ENCODE data around the gene TRIM47. TPM values are rescaled to one million over a fixed set of nuclear protein-coding genes. Genes with fewer than 3 reads are reported as not detected.
"Not testable (repeated sequence)": the region's sequence is repeated elsewhere in the genome, so short reads cannot be mapped to it uniquely, and the experiment has no call there.

The TRIM47 gene
- total and polyA plus RNA-seq, 8 donors, result 3.5 to 40.4 (median 18.1) TPM

GRCh38 chr17:75854881-75855309 lies 23.5 kb downstream of the TRIM47 start:
- Histone ChIP-seq H3K27ac (peak overlapping the region; percentile 87 to 100 (median 99)), H3K36me3 (peaks cover 13 to 30% (median 27%) of the 10 kb centered on the region in 4 donors), H3K9me3 (no peaks in the 10 kb centered on the region), H3K27me3 (no peaks in the 10 kb centered on the region), H3K4me3 (peak overlapping the region; percentile 67 to 90 (median 85)), H3K4me1 (peaks cover 32 to 79% (median 46%) of the 10 kb centered on the region in 4 donors)
- DNase-seq, result no peak
- intact Hi-C loops (cut with DNase I; ENCODE audit: low total_unique reads), result no loop called here
- peak in 1 of 3 donors; percentile 79 for TF ChIP-seq POLR2AphosphoS5 (IDR thresholded peaks at IDR 0.05)
- no peak for TF ChIP-seq EP300 (IDR thresholded peaks at IDR 0.05)
- 0 to 1% (median 1%) methylated on average over 17 to 19 of the region's 19 CpGs for WGBS, 5 donors

GRCh38 chr17:75854101-75854748 lies 24.2 kb downstream of the TRIM47 start:
- intact Hi-C loops (cut with DNase I; ENCODE audit: low total_unique reads), result no loop called here
- TF ChIP-seq POLR2A (IDR thresholded peaks at IDR 0.05) (no peak), POLR2AphosphoS5 (IDR thresholded peaks at IDR 0.05) (peak; percentile 11 to 49 (median 14)), CTCF (IDR thresholded peaks at IDR 0.05) (no peak)

DNA sequence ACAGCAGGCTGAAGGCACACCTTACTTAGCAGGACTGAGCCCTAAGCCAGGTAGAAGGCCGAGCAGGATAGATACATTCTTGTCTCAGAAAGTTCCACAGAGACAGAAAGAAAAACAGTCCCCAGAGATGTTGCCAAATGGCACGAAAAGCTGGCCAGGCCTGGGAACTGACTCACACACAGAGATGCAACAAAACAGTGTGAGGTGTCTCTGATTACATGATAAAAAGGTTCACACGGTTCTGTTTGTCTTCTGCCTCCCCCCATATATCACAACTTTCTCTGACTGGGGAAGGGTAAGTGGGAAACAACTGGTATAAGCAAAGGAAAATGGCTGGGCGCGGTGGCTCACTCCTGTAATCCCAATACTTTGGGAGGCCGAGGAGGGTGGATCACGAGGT lies 24.9 kb downstream of the TRIM47 start:
- H3K27ac ChIP-seq, result peak overlapping the region in 4 of 5 donors; percentile 99 to 100 (median 99)
- H3K9me3 ChIP-seq, result no peaks in the 10 kb centered on the region
- peak overlapping the region in 3 of 4 donors; percentile 67 to 90 (median 86) for H3K4me3 ChIP-seq
- DNase-seq, result no peak
- WGBS, 5 donors, result 67 to 73% (median 72%) methylated on average over 7 of the region's 7 CpGs
- H3K36me3 ChIP-seq, result peaks cover 27 to 45% (median 42%) of the 10 kb centered on the region in 4 donors
- intact Hi-C loops (cut with DNase I; ENCODE audit: low total_unique reads), result no loop called here
- TF ChIP-seq POLR2AphosphoS5 (IDR thresholded peaks at IDR 0.05) (no peak), CTCF (IDR thresholded peaks at IDR 0.05) (no peak), POLR2A (IDR thresholded peaks at IDR 0.05) (no peak), EP300 (IDR thresholded peaks at IDR 0.05) (no peak)
- peaks cover 37 to 85% (median 58%) of the 10 kb centered on the region in 4 donors for H3K4me1 ChIP-seq
- H3K27me3 ChIP-seq, result no peaks in the 10 kb centered on the region

More at GRCh38 chr17:75854101-75854748, 24.2 kb downstream of the TRIM47 start:
- peak overlapping the region; percentile 87 to 100 (median 99) for H3K27ac ChIP-seq
- H3K36me3 ChIP-seq, result peaks cover 20 to 37% (median 34%) of the 10 kb centered on the region in 4 donors
- peaks cover 32 to 82% (median 52%) of the 10 kb centered on the region in 4 donors for H3K4me1 ChIP-seq
- 9 to 32% (median 16%) methylated on average over 7 of the region's 7 CpGs for WGBS, 5 donors
- H3K4me3 ChIP-seq, result peak overlapping the region; percentile 67 to 90 (median 85)
- DNase-seq, result peak in 1 of 2 donors; percentile 64
- H3K9me3 ChIP-seq, result no peaks in the 10 kb centered on the region
- no peaks in the 10 kb centered on the region for H3K27me3 ChIP-seq

GRCh38 chr17:75851693-75851991 lies 26.7 kb downstream of the TRIM47 start:
- peak overlapping the region in 4 of 5 donors; percentile 74 to 99 (median 94) for H3K27ac ChIP-seq
- DNase-seq; H3K9me3 ChIP-seq; H3K4me3 ChIP-seq; H3K27me3 ChIP-seq; intact Hi-C loops (cut with DNase I; ENCODE audit: low total_unique reads): not testable (repeated sequence)
- H3K4me1 ChIP-seq, result peaks cover 53 to 86% (median 75%) of the 10 kb centered on the region in 4 donors
- H3K36me3 ChIP-seq, result peaks cover 45 to 63% (median 60%) of the 10 kb centered on the region in 4 donors
- 87 to 97% (median 91%) methylated on average over 15 of the region's 15 CpGs for WGBS, 5 donors

- peak overlapping the region in 4 of 5 donors; percentile 74 to 99 (median 94) for H3K27ac ChIP-seq
- H3K27me3 ChIP-seq, result no peaks in the 10 kb centered on the region
- H3K36me3 ChIP-seq, result peaks cover 50 to 68% (median 65%) of the 10 kb centered on the region in 4 donors
- H3K4me3 ChIP-seq, result no peak overlapping the region
- peak in 2 of 3 donors; percentile 43 to 69 for TF ChIP-seq POLR2AphosphoS5 (IDR thresholded peaks at IDR 0.05)
- TF ChIP-seq CTCF (IDR thresholded peaks at IDR 0.05), result no peak
- peak; percentile 31 for TF ChIP-seq EP300 (IDR thresholded peaks at IDR 0.05)
- H3K9me3 ChIP-seq, result no peaks in the 10 kb centered on the region
- WGBS, 5 donors, result 64 to 93% (median 88%) methylated on average over 12 of the region's 12 CpGs
- no peak for DNase-seq
- peaks cover 53 to 86% (median 76%) of the 10 kb centered on the region in 4 donors for H3K4me1 ChIP-seq
- intact Hi-C loops (cut with DNase I; ENCODE audit: low total_unique reads), result no loop called here
Observed at GRCh38 chr17:75850928-75851692, 27.3 kb downstream of the TRIM47 start.

Measured in stomach (tissue), 9 donors.